ENCODE results near the gene JAG2.

JAG2 gene

DNA sequence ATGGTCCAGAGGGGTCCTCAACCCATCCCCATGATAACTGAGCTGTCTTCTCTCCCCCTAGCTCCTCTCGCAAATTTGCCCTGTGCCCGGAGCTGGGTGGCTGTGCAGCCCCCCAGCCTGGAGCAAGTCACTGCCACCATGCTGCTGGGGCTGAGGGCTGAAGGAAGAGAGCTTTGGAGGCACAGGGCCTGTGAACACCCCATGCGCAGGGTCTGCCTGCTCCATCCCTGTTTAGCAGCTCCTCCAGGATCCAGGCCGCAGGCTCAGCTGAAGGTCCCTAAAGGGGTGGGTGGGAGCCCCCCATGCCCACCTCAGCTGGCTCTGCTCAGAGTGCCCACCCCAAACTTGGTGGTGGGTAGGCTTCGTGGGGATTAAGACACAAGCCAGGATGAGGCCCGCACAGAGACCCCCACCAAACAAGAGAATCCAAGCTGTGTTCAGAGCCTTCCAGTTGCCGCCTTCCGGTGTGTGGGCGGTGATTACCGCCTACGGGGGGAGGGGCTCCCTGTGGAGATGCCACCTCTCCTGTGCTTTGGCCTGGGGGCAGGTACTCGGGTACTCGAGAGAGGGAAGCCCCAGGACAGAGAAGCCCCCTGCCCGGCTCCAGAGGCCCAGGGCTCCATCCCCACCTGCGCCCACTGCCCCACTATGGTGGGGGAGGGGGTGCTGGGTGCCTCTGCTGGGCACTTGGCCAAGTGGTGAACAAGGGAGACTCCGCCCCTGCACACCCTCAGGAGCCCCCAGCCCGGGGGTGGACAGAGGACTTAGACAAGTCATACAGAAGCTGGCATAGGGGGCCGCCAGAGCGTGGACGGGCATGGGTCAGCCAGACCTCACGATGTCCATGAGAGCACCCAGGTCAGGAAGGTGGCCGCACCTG lies 1.4 kb upstream of the JAG2 start:
- Histone ChIP-seq H3K27ac (replicated peaks) (no peak overlapping the region), H3K4me3 (replicated peaks; ENCODE audit: insufficient read depth, low read length) (no peak overlapping the region), H3K27me3 (ENCODE audit: insufficient read depth, poor library complexity, severe bottlenecking) (peaks cover 28% of the 10 kb centered on the region)
- no peak for DNase-seq (ENCODE audit: low read depth in 1 of 2, low spot score in 1 of 2)
- TF ChIP-seq, protein P1, sequence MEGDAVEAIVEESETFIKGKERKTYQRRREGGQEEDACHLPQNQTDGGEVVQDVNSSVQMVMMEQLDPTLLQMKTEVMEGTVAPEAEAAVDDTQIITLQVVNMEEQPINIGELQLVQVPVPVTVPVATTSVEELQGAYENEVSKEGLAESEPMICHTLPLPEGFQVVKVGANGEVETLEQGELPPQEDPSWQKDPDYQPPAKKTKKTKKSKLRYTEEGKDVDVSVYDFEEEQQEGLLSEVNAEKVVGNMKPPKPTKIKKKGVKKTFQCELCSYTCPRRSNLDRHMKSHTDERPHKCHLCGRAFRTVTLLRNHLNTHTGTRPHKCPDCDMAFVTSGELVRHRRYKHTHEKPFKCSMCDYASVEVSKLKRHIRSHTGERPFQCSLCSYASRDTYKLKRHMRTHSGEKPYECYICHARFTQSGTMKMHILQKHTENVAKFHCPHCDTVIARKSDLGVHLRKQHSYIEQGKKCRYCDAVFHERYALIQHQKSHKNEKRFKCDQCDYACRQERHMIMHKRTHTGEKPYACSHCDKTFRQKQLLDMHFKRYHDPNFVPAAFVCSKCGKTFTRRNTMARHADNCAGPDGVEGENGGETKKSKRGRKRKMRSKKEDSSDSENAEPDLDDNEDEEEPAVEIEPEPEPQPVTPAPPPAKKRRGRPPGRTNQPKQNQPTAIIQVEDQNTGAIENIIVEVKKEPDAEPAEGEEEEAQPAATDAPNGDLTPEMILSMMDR (IDR thresholded peaks at IDR 0.05; ENCODE audit: insufficient read depth, low read length) = no peak
- no peak for TF ChIP-seq GABPA (IDR thresholded peaks at IDR 0.05; ENCODE audit: low read depth)
- TF ChIP-seq, protein P2, sequence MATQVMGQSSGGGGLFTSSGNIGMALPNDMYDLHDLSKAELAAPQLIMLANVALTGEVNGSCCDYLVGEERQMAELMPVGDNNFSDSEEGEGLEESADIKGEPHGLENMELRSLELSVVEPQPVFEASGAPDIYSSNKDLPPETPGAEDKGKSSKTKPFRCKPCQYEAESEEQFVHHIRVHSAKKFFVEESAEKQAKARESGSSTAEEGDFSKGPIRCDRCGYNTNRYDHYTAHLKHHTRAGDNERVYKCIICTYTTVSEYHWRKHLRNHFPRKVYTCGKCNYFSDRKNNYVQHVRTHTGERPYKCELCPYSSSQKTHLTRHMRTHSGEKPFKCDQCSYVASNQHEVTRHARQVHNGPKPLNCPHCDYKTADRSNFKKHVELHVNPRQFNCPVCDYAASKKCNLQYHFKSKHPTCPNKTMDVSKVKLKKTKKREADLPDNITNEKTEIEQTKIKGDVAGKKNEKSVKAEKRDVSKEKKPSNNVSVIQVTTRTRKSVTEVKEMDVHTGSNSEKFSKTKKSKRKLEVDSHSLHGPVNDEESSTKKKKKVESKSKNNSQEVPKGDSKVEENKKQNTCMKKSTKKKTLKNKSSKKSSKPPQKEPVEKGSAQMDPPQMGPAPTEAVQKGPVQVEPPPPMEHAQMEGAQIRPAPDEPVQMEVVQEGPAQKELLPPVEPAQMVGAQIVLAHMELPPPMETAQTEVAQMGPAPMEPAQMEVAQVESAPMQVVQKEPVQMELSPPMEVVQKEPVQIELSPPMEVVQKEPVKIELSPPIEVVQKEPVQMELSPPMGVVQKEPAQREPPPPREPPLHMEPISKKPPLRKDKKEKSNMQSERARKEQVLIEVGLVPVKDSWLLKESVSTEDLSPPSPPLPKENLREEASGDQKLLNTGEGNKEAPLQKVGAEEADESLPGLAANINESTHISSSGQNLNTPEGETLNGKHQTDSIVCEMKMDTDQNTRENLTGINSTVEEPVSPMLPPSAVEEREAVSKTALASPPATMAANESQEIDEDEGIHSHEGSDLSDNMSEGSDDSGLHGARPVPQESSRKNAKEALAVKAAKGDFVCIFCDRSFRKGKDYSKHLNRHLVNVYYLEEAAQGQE (IDR thresholded peaks at IDR 0.05; ENCODE audit: insufficient replicate concordance, low read depth) = no peak
- TF ChIP-seq SPI1 (IDR thresholded peaks at IDR 0.05; ENCODE audit: borderline replicate concordance, low read depth) = no peak
- no peak for TF ChIP-seq POLR2AphosphoS5 (IDR thresholded peaks at IDR 0.05; ENCODE audit: low read depth)

DNA sequence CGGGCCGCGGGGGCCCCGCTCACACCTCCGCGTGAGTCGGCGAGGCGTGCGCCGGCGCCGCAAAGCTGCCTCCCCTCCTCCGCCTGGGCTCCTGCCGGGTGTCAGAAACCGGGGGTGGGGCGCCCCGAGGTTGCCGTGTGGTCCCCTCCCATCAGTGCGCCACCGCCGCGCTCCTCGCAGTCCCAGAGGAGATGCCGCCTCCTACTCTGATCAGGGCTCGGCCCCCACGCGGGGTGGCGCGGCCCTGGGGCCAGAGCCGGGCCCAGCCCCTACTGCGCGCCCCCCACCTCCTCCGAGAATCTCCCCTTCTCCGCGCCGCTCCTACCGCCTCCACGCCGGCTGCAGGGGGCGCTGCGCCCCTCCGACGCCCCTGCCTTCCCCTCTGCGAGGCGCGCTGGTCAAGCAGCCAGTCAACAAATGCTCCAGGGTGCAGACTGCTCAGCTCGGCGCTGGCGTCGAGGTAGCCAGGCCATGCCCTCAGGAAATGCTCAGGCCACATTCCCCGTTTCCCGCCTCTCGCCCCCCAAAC lies 467 bp upstream of the JAG2 start:
- peaks cover 28% of the 10 kb centered on the region for H3K27me3 ChIP-seq (ENCODE audit: insufficient read depth, poor library complexity, severe bottlenecking)
- DNase-seq (ENCODE audit: low read depth in 1 of 2, low spot score in 1 of 2) = no peak
- TF ChIP-seq POLR2AphosphoS5 (IDR thresholded peaks at IDR 0.05; ENCODE audit: low read depth) = no peak
- no peak overlapping the region for H3K27ac ChIP-seq (replicated peaks)
- no peak overlapping the region for H3K4me3 ChIP-seq (replicated peaks; ENCODE audit: insufficient read depth, low read length)

DNA sequence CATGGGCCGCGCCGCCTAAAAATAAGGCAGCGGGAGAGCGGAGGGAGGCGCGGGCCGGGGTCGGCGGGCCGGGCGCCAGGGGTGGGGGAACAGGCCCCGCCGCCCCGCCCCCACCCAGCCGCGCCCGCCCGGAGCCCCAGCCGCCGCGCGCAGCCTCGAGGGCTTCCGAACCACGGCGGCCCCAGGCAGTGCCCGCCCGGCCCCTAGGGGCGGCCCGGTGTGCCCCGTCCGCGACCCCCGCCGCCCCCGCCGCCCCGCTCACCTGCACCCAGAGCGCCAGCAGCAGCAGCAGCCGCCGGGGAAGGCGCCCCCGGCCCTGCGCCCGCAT lies 519 bp downstream of the JAG2 start:
- H3K4me3 ChIP-seq (replicated peaks; ENCODE audit: insufficient read depth, low read length) = peak overlapping the region; percentile 25
- DNase-seq (ENCODE audit: low read depth in 1 of 2, low spot score in 1 of 2) = no peak
- H3K27me3 ChIP-seq (ENCODE audit: insufficient read depth, poor library complexity, severe bottlenecking) = peaks cover 28% of the 10 kb centered on the region
- TF ChIP-seq, protein P1 (IDR thresholded peaks at IDR 0.05; ENCODE audit: insufficient read depth, low read length) = no peak
- TF ChIP-seq POLR2AphosphoS5 (IDR thresholded peaks at IDR 0.05; ENCODE audit: low read depth) (no peak), SPI1 (IDR thresholded peaks at IDR 0.05; ENCODE audit: borderline replicate concordance, low read depth) (no peak), GABPA (IDR thresholded peaks at IDR 0.05; ENCODE audit: low read depth) (no peak)
- TF ChIP-seq, protein P2 (IDR thresholded peaks at IDR 0.05; ENCODE audit: insufficient replicate concordance, low read depth) = no peak
- no peak overlapping the region for H3K27ac ChIP-seq (replicated peaks)

DNA sequence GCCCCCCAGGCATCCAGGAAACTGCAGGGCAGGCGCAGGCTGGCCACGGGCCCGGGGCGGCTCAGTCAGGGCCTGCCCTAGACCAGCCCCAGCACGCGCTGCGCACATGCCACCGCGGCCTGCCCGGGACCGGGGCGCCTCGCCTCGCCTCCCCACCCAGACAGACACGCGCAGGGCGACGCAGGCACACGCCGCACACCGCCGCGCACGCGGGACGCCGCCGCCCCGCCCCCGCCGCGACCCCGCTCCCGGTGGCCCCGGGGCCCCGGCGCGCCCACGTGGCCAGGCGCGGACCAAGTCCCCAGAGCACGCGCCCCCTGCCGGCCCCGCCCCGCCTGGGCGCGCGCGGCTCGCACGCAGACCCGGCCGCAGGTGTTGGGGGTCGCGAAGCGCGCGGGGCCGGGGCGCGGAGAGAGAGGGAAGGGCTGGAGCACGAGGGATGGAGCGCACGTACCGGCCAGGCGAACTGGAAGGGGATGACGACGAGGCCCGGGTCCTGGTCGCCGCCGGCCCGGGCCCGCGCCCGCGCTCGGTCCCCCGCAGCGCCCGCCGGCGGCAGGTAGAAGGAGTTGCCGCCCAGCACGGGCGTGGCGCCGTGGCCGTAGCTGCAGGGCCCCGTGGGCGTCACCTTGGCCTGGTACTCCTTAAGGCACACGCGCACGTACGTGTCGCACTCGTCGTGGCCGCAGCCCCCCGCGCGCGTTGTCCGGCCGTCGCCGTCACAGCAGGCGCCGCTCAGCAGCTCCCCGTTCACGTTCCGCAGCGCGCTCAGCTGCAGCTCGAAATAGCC lies 1.1 kb downstream of the JAG2 start:
- Histone ChIP-seq H3K27me3 (ENCODE audit: insufficient read depth, poor library complexity, severe bottlenecking) (peaks cover 28% of the 10 kb centered on the region), H3K27ac (replicated peaks) (no peak overlapping the region), H3K4me3 (replicated peaks; ENCODE audit: insufficient read depth, low read length) (peak overlapping the region; percentile 25)
- no peak for DNase-seq (ENCODE audit: low read depth in 1 of 2, low spot score in 1 of 2)
- TF ChIP-seq, protein P1 (IDR thresholded peaks at IDR 0.05; ENCODE audit: insufficient read depth, low read length) = no peak
- TF ChIP-seq, protein P2 (IDR thresholded peaks at IDR 0.05; ENCODE audit: insufficient replicate concordance, low read depth) = no peak
- no peak for TF ChIP-seq POLR2AphosphoS5 (IDR thresholded peaks at IDR 0.05; ENCODE audit: low read depth)
- no peak for TF ChIP-seq SPI1 (IDR thresholded peaks at IDR 0.05; ENCODE audit: borderline replicate concordance, low read depth)
- TF ChIP-seq GABPA (IDR thresholded peaks at IDR 0.05; ENCODE audit: low read depth) = no peak

All from HL-60 (cell line).